K562 (cell line): Measurements from ENCODE around the gene ATAD3C. TPM values are rescaled to one million over a fixed set of nuclear protein-coding genes. Genes with fewer than 3 reads are reported as not detected.
A peak's percentile ranks its signal among the peaks of the same experiment; 100 is the strongest.

Source experiments
- DIDO1 ChIP-seq: fragments of 450-650 bp; IDR thresholded peaks from 2 replicates; pipeline ENCODE4 v1.6.1; 2016; ENCODE audit warnings: low read depth, missing biosample characterization, missing genetic modification characterization
- ESRRA ChIP-seq: fragments of 450-650 bp; IDR thresholded peaks from 2 replicates; pipeline ENCODE4 v1.6.1; 2014; ENCODE audit warnings: low read depth, mild to moderate bottlenecking, moderate library complexity, borderline replicate concordance
- GMEB1 ChIP-seq: fragments of 250-450 bp; sonication (Bioruptor Pico); IDR thresholded peaks from 2 replicates; pipeline ENCODE4 v1.4.0; 2020; ENCODE audit warnings: mild to moderate bottlenecking
- HMBOX1 ChIP-seq: sonication (generic); IDR thresholded peaks from 2 replicates; pipeline ENCODE4 v1.6.1; 2016
- HNRNPUL1 ChIP-seq: fragments of 200-400 bp; formaldehyde crosslinking; IDR thresholded peaks from 2 replicates; pipeline ENCODE4 v1.6.1; 2017; ENCODE audit warnings: low read length
- LARP7 ChIP-seq: fragments of 450-650 bp; IDR thresholded peaks from 2 replicates; pipeline ENCODE4 v1.6.1; 2016
- PATZ1 ChIP-seq: fragments of 250-450 bp; sonication (Bioruptor Pico); IDR thresholded peaks from 2 replicates; pipeline ENCODE4 v1.5.0; 2020; ENCODE audit warnings: mild to moderate bottlenecking, borderline replicate concordance
- PHTF2 ChIP-seq: fragments of 250-450 bp; sonication (Bioruptor Pico); IDR thresholded peaks from 2 replicates; pipeline ENCODE4 v1.5.0; 2021; ENCODE audit warnings: mild to moderate bottlenecking
- POLR3G ChIP-seq: IDR thresholded peaks from 2 replicates; pipeline ENCODE4 v1.6.1; 2011; ENCODE audit not compliant: insufficient read length, insufficient replicate concordance; ENCODE audit errors: extremely low read depth
- SAFB ChIP-seq: fragments of 200-400 bp; formaldehyde crosslinking; IDR thresholded peaks from 2 replicates; pipeline ENCODE4 v1.6.1; 2017; ENCODE audit warnings: low read depth, low read length, borderline replicate concordance
- SMAD2 ChIP-seq: fragments of 150-350 bp; IDR thresholded peaks from 2 replicates; pipeline ENCODE4 v1.6.1; 2014; ENCODE audit warnings: low read depth, mild to moderate bottlenecking, low read length
- STAT6 ChIP-seq: sonication (generic); formaldehyde crosslinking; IDR thresholded peaks from 2 replicates; pipeline ENCODE4 v1.8.1; 2023; ENCODE audit warnings: mild to moderate bottlenecking, missing genetic modification reagents
- TAF1 ChIP-seq: IDR thresholded peaks from 2 replicates; pipeline ENCODE4 v1.6.1; 2011; ENCODE audit warnings: mild to moderate bottlenecking, low read length, moderate library complexity; ENCODE audit not compliant: insufficient read depth, control insufficient read depth, severe bottlenecking; ENCODE audit errors: extremely low read depth
- TFAP4 ChIP-seq: sonication (generic); formaldehyde crosslinking; IDR thresholded peaks from 2 replicates; pipeline ENCODE4 v1.8.0; 2022; ENCODE audit warnings: missing genetic modification reagents, mild to moderate bottlenecking, moderate library complexity, borderline replicate concordance
- XRCC5 ChIP-seq: fragments of 200-400 bp; formaldehyde crosslinking; IDR thresholded peaks from 2 replicates; pipeline ENCODE4 v1.6.1; 2017; ENCODE audit warnings: low read depth, mild to moderate bottlenecking, low read length
- ZNF174 ChIP-seq: fragments of 250-450 bp; sonication (Bioruptor Pico); IDR thresholded peaks from 2 replicates; pipeline ENCODE4 v1.4.0; 2020; ENCODE audit warnings: mild to moderate bottlenecking
- ZNF184 ChIP-seq: sonication (generic); formaldehyde crosslinking; IDR thresholded peaks from 2 replicates; pipeline ENCODE4 v1.5.0; 2020; ENCODE audit warnings: missing genetic modification reagents
- ZNF436 ChIP-seq: fragments of 250-450, 450-650 bp; sonication (Bioruptor Pico); formaldehyde crosslinking; IDR thresholded peaks from 2 replicates; pipeline ENCODE4 v1.7.0; 2020; ENCODE audit warnings: mild to moderate bottlenecking
- ZNF584 ChIP-seq: fragments of 200-800 bp; sonication (Bioruptor generic); IDR thresholded peaks from 2 replicates; pipeline ENCODE4 v1.6.1; 2016; ENCODE audit warnings: low read depth, mild to moderate bottlenecking, missing genetic modification characterization, missing compliant biosample characterization
- ZNF668 ChIP-seq: fragments of 250-450 bp; sonication (Bioruptor Pico); IDR thresholded peaks from 2 replicates; pipeline ENCODE4 v1.8.0; 2022; ENCODE audit warnings: mild to moderate bottlenecking, inconsistent platforms
- polyA plus RNA-seq, 8 experiments: library from polyadenylated mRNA; depleted of rRNA in 4 of 8; stranded (reverse) in 5 of 8; unstranded in 3 of 8; fragments of >200 nt; fragmentation: Nextera tagmentation in 2 of 8; fragmentation: Illumina TruSeq in 1 of 8; extraction: Ambion mirVana in 2 of 8; extraction: Trizol in 1 of 8; gene quantifications; 2 replicates each; pipeline versions ENCODE4 v1.2.1 to v1.2.3, GENCODE V29; 2011 to 2014; ENCODE audit warnings: inconsistent platforms in 1 of 8, missing spikeins in 1 of 8
- total RNA-seq, 7 experiments: library from RNA; depleted of rRNA in 6 of 7; stranded (reverse); fragments of >200 nt in 6 of 7; fragmentation: Illumina TruSeq in 2 of 7; extraction: Trizol in 2 of 7; gene quantifications; 2 replicates each; pipeline versions ENCODE4 v1.2.1 to v1.2.3, GENCODE V29; 2011 to 2021; ENCODE audit warnings: low replicate concordance in 1 of 7

ATAD3C gene
- total and polyA plus RNA-seq, 9 of the 15 experiments (the other 6 are each of a cell fraction or from before 2014, with no cell fraction given): 0.03 to 0.18 TPM; not detected in 7

GRCh38 chr1:1402072-1402900, 47.2 kb upstream of the ATAD3C start (continued):
- TF ChIP-seq ZNF668 (CRISPR knock-in tag) (no peak), POLR3G (no peak), HMBOX1 (no peak), SAFB (no peak), STAT6 (CRISPR knock-in tag) (no peak), PHTF2 (no peak), PATZ1 (CRISPR knock-in tag) (no peak), DIDO1 (tag) (no peak), ZNF436 (no peak), TFAP4 (CRISPR knock-in tag) (peak; percentile 43; the same call in 1 of the 2 replicates), GMEB1 (CRISPR knock-in tag) (no peak), ZNF584 (no peak), TAF1 (no peak), SMAD2 (no peak), ZNF174 (CRISPR knock-in tag) (no peak), ESRRA (no peak), HNRNPUL1 (no peak), XRCC5 (peak; percentile 73; the same call in 1 of the 2 replicates), LARP7 (no peak), ZNF184 (CRISPR knock-in tag) (no peak)
